ENCODE data around the gene PLOD1.

PLOD1 gene

GRCh38 chr1:11940260-11940921 is 5.9 kb downstream of the PLOD1 start:
- no peak for DNase-seq

- no peak for DNase-seq
These were observed 7.8 kb downstream of the PLOD1 start for GRCh38 chr1:11942280-11942679.

- DNase-seq: no peak
These were observed 9.1 kb downstream of the PLOD1 start for GRCh38 chr1:11943619-11944018.

GRCh38 chr1:11944358-11944931 is 9.9 kb downstream of the PLOD1 start:
- DNase-seq: no peak

GRCh38 chr1:11946647-11947046 is 12.1 kb downstream of the PLOD1 start:
- no peak for DNase-seq

GRCh38 chr1:11948822-11949458 is 14.4 kb downstream of the PLOD1 start:
- no peak for DNase-seq

- no peak for DNase-seq
These were observed 17.4 kb downstream of the PLOD1 start for GRCh38 chr1:11951901-11952300.

- no peak for DNase-seq
These were observed 18.1 kb downstream of the PLOD1 start for GRCh38 chr1:11952455-11953109.

GRCh38 chr1:11955221-11955620 is 20.7 kb downstream of the PLOD1 start:
- no peak for DNase-seq

- DNase-seq: no peak
These were observed 22.9 kb downstream of the PLOD1 start for GRCh38 chr1:11957398-11957797.

- DNase-seq: no peak
These were observed 23.4 kb downstream of the PLOD1 start for GRCh38 chr1:11957897-11958296.

- no peak for DNase-seq
These were observed 25.8 kb downstream of the PLOD1 start for GRCh38 chr1:11960276-11960675.

GRCh38 chr1:11960715-11961114 is 26.2 kb downstream of the PLOD1 start:
- no peak for DNase-seq

GRCh38 chr1:11961230-11961629 is 26.7 kb downstream of the PLOD1 start:
- DNase-seq: no peak

- DNase-seq: no peak
These were observed 29.1 kb downstream of the PLOD1 start for GRCh38 chr1:11963622-11964021.

GRCh38 chr1:11964656-11965055 is 30.1 kb downstream of the PLOD1 start:
- DNase-seq: no peak

- DNase-seq: no peak
These were observed 32.6 kb downstream of the PLOD1 start for GRCh38 chr1:11967028-11967547.

- no peak for DNase-seq
These were observed 36.1 kb downstream of the PLOD1 start for GRCh38 chr1:11970441-11971185.

GRCh38 chr1:11977625-11978024 is 43.1 kb downstream of the PLOD1 start:
- no peak for DNase-seq

GRCh38 chr1:11978301-11978700 is 43.8 kb downstream of the PLOD1 start:
- no peak for DNase-seq

- no peak for DNase-seq
These were observed 44.7 kb downstream of the PLOD1 start for GRCh38 chr1:11979028-11979850.

All from activated naive CD4-positive, alpha-beta T cell (primary cell).